ENCODE data around the gene CCDC106.

The CCDC106 gene

GRCh38 chr19:55624109-55625003, 23.7 kb upstream of the CCDC106 start, which contains the start of gene ZNF784 (continued):
- no peak for TF ChIP-seq HIC1 (tag by site-specific recombination; IDR thresholded peaks at IDR 0.05)
- peak; percentile 51 for TF ChIP-seq GLIS1 (tag by site-specific recombination; IDR thresholded peaks at IDR 0.05)
- no peak for TF ChIP-seq ZNF654 (tag by site-specific recombination; IDR thresholded peaks at IDR 0.05; ENCODE audit: low read depth)
- 0 out of 2 replicates have a peak, but pooled peaks have one; percentile 35 for TF ChIP-seq ZNF76 (tag by site-specific recombination; IDR thresholded peaks at IDR 0.05; ENCODE audit: borderline replicate concordance, low read depth)
- TF ChIP-seq ZNF341 (tag by site-specific recombination; IDR thresholded peaks at IDR 0.05; ENCODE audit: low read depth) = peak; percentile 82
- TF ChIP-seq ZBTB20 (tag by site-specific recombination; IDR thresholded peaks at IDR 0.05) = peak; percentile 67; the same call in 1 of the 2 replicates
- no peak for TF ChIP-seq BCL6B (tag by site-specific recombination; IDR thresholded peaks at IDR 0.05)
- peak; percentile 79 for TF ChIP-seq PBX3 (CRISPR knock-in tag; IDR thresholded peaks at IDR 0.05)
- 0 out of 2 replicates have a peak, but pooled peaks have one; percentile 72 for TF ChIP-seq ZNF561 (tag by site-specific recombination; IDR thresholded peaks at IDR 0.05; ENCODE audit: borderline replicate concordance)
- 0 out of 2 replicates have a peak, but pooled peaks have one; percentile 29 for TF ChIP-seq YY2 (tag by site-specific recombination; IDR thresholded peaks at IDR 0.05)
- TF ChIP-seq ZNF19 (tag by site-specific recombination; IDR thresholded peaks at IDR 0.05; ENCODE audit: low read depth) = no peak

DNA sequence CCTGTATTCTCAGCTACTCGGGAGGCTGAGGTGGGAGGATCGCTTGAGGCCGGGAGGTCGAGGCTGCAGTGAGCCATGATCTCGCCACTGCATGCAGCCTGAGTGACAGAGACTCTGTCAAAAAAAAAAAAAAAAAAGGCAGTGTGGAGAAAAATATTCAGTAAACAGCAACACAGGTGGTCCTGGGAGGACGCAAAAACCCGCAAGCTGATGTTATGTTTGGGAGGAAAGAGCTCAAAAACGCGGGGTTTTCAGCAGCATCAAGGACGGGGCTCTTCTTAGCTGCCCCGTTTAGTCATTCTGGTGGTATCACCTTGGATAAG, 23.0 kb upstream of the CCDC106 start:
- Histone ChIP-seq H3K36me3 (ENCODE audit: control insufficient read depth in 2 of 2, insufficient read depth in 1 of 2, low read length in 2 of 2) (peaks cover 0 to under 1% of the 10 kb centered on the region in 2 experiments; a peak in 1 of 3 replicates), H3K4me3 (ENCODE audit: low read depth, low read length) (peak overlapping the region; percentile 88), H3K9me3 (ENCODE audit: control insufficient read depth, insufficient read depth, low read depth, low read length) (no peaks in the 10 kb centered on the region), H3K27ac (ENCODE audit: extremely low read depth, low read depth, low read length) (peak overlapping the region; percentile 10; the same call in 1 of the 2 replicates), H3K4me1 (ENCODE audit: control insufficient read depth, insufficient read depth, low read length) (peaks cover 5% of the 10 kb centered on the region)
- POLR2A ChIA-PET = interaction anchor here (0.6 to 9.1 kb wide), 35 partner anchors 8 to 1161 kb away, joined by 3 to 75 read pairs (median 4); partner anchors contain the start of genes CCDC106, DNAAF3, FIZ1 and ISOC2
- CTCF ChIA-PET = interaction anchor here (0.5 to 5.3 kb wide), 21 partner anchors 8 to 608 kb away, joined by 3 to 30 read pairs (median 5); partner anchors contain the start of gene ZNF865
- no peak for TF ChIP-seq HOXD13 (CRISPR knock-in tag; IDR thresholded peaks at IDR 0.05; ENCODE audit: borderline replicate concordance)
- TF ChIP-seq ZNF112 (tag by site-specific recombination; IDR thresholded peaks at IDR 0.05) = no peak
- TF ChIP-seq ZNF184 (tag by site-specific recombination; IDR thresholded peaks at IDR 0.05) = no peak
- TF ChIP-seq GLIS1 (tag by site-specific recombination; IDR thresholded peaks at IDR 0.05) = 0 out of 2 replicates have a peak, but pooled peaks have one; percentile 12
- no peak for TF ChIP-seq BCL11A (tag by site-specific recombination; IDR thresholded peaks at IDR 0.05; ENCODE audit: low read depth)
- TF ChIP-seq GLIS2 (tag by site-specific recombination; IDR thresholded peaks at IDR 0.05) = no peak
- TF ChIP-seq ZNF155 (tag by site-specific recombination; IDR thresholded peaks at IDR 0.05) = no peak
- no peak; the same call in 1 of the 2 replicates for TF ChIP-seq ZFHX2 (tag by site-specific recombination; conservative IDR thresholded peaks at IDR 0.05)
- 0 out of 2 replicates have a peak, but pooled peaks have one; percentile 1 for TF ChIP-seq SCRT2 (tag by site-specific recombination; IDR thresholded peaks at IDR 0.05)
- TF ChIP-seq, protein P1, sequence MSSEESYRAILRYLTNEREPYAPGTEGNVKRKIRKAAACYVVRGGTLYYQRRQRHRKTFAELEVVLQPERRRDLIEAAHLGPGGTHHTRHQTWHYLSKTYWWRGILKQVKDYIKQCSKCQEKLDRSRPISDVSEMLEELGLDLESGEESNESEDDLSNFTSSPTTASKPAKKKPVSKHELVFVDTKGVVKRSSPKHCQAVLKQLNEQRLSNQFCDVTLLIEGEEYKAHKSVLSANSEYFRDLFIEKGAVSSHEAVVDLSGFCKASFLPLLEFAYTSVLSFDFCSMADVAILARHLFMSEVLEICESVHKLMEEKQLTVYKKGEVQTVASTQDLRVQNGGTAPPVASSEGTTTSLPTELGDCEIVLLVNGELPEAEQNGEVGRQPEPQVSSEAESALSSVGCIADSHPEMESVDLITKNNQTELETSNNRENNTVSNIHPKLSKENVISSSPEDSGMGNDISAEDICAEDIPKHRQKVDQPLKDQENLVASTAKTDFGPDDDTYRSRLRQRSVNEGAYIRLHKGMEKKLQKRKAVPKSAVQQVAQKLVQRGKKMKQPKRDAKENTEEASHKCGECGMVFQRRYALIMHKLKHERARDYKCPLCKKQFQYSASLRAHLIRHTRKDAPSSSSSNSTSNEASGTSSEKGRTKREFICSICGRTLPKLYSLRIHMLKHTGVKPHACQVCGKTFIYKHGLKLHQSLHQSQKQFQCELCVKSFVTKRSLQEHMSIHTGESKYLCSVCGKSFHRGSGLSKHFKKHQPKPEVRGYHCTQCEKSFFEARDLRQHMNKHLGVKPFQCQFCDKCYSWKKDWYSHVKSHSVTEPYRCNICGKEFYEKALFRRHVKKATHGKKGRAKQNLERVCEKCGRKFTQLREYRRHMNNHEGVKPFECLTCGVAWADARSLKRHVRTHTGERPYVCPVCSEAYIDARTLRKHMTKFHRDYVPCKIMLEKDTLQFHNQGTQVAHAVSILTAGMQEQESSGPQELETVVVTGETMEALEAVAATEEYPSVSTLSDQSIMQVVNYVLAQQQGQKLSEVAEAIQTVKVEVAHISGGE (tag by site-specific recombination; conservative IDR thresholded peaks at IDR 0.05; ENCODE audit: low read depth) = 0 out of 2 replicates have a peak, but pooled peaks have one; percentile 4
- TF ChIP-seq ZNF280D (tag by site-specific recombination; IDR thresholded peaks at IDR 0.05) = peak; percentile 50; the same call in 1 of the 2 replicates
- TF ChIP-seq ZFP37 (tag by site-specific recombination; IDR thresholded peaks at IDR 0.05) = no peak
- no peak for TF ChIP-seq GFI1B (tag by site-specific recombination; IDR thresholded peaks at IDR 0.05)
- TF ChIP-seq ZNF423 (tag by site-specific recombination; IDR thresholded peaks at IDR 0.05) = no peak
